ENCODE measurements around the gene ATRNL1. TPM values are rescaled to one million over a fixed set of nuclear protein-coding genes. Genes with fewer than 3 reads are reported as not detected.
"Not testable (repeated sequence)": the region's sequence is repeated elsewhere in the genome, so short reads cannot be mapped to it uniquely, and the experiment has no call there.

The ATRNL1 gene
- polyA plus RNA-seq, 3 donors, result 20.2 to 26.7 (median 26.5) TPM

- DNase-seq, result no peak
These were observed 80.8 kb downstream of the ATRNL1 start for GRCh38 chr10:115173915-115174443.

GRCh38 chr10:115207276-115207675 lies 114.1 kb downstream of the ATRNL1 start:
- not testable (repeated sequence) for DNase-seq

DNA sequence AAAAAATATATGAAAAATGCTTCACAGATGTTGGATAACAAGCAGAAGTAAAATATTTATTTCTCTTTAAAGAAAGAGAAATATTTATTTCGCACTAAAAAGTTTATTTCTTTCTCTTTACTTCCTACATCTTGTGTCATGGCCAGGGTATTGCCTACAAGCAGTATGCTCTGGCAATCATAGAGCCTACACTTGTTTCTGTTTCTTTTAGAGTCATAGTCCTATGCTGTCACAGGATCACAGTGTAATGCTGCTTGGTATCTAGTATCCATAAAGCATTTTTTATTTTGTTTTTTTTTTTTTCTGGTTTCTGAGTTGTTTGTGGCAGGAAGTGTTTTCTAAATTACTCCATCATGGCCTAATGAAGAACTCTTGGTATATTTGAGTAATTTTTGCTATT lies 116.0 kb downstream of the ATRNL1 start:
- DNase-seq, result peak; percentile 16

DNA sequence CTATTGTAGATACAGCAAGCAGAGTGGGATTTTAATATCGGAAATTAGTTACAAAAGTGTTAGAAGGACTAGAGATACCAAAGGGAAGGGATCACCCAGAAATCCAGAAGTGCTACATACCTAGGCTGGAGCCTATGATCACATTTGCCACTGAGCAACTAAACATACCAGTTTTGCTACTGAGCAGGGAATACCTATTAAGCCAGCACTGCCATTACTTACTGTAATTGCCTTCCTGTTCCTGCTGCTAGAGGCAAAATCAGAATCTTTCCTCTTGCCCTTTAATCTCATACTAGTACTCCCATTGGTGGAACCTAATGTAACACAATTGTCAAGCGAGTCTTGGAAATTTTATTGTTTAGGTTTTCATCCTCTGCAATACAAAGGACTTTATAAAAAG lies 121.7 kb downstream of the ATRNL1 start:
- DNase-seq, result no peak

DNA sequence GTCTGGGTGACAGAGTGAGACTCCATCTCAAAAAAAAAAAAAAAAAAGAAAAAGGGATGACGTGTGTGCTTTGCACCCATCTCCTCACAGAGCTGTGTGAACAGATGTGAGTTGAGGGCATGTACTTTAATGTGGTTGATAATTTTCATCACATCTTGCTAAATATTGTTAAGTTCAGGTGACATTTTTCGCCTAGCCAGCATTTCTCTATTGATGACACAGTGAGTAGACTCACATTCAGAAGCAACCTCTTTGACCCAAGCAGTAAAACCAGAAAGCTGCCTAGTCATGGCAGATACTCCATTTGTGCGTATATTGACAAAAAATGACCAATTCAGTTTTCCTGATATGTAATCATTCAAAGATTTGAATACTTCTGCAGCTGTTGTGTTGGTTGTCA lies 126.0 kb downstream of the ATRNL1 start:
- no peak for DNase-seq

- DNase-seq, result no peak
These were observed 128.9 kb downstream of the ATRNL1 start for GRCh38 chr10:115222039-115222438.

DNA sequence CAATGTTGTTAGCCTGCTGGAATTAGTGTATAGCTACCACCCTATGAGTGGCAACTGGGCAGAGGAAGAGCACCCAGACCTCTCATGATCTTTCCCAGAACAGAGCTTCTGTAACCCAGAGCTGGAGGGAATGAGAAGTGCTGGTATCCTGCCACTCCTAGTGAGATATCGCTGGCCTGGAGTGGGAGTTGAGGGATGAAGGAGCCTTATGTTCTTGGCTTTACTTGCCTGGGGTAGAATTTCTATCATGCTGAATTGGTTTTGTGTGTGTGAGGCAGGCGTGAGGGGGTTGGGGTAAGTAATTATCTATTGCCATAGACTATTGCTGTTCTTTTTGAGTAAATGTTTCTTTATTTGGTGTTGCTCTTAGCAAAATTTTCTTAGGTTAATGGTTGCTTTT lies 146.6 kb downstream of the ATRNL1 start:
- DNase-seq, result no peak

DNA sequence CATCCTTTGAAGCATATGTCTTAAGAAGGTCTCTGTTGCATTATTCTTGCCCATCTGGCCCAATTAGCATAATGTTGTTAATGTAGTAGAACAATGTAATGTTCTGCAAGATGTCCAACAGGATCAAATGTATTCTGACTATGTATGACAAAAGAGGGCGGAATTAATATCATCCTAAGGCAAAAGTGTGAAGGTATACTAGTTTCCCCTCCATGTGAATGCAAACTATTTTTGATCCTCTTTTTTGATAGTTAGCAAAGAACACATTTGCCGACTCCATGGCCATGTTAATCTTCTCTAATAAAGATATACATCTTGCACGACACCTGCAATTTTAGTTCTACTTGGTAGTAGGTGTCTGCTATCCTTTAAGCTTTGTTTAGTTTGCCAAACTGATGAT lies 157.6 kb downstream of the ATRNL1 start:
- DNase-seq, result no peak

DNA sequence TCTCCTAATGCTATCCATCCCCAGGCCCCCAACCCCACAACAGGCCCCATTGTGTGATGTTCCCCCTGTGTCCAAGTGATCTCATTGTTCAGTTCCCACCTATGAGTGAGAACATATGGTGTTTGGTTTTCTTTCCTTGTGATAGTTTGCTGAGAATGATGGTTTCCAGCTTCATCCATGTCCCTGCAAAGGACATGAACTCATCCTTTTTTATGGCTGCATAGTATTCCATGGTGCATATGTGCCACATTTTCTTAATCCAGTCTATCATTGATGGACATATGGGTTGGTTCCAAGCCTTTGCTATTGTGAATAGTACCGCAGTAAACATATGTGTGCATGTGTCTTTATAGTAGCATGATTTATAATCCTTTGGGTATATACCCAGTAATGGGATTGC lies 160.6 kb downstream of the ATRNL1 start:
- DNase-seq, result not testable (repeated sequence)

GRCh38 chr10:115272482-115272881 lies 179.3 kb downstream of the ATRNL1 start:
- no peak for DNase-seq

DNA sequence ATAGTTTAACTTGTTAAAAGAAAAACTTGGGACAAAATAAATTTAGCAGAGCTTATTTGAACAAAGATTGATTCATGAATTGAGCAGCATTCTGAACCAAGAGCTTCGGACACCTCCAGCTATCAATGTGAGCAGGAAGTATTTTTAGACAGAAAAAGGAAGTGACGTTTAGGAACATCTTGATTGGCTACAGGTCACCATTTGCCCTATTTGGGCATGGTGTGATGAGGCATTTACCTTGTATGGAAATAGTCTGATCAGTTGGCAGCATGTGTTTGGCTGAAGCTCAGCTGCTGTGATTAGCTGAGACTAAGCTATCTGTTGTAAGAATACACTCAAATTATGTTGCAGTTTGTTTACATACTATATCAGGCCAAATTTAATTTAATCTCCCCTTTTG lies 185.1 kb downstream of the ATRNL1 start:
- no peak for DNase-seq

DNA sequence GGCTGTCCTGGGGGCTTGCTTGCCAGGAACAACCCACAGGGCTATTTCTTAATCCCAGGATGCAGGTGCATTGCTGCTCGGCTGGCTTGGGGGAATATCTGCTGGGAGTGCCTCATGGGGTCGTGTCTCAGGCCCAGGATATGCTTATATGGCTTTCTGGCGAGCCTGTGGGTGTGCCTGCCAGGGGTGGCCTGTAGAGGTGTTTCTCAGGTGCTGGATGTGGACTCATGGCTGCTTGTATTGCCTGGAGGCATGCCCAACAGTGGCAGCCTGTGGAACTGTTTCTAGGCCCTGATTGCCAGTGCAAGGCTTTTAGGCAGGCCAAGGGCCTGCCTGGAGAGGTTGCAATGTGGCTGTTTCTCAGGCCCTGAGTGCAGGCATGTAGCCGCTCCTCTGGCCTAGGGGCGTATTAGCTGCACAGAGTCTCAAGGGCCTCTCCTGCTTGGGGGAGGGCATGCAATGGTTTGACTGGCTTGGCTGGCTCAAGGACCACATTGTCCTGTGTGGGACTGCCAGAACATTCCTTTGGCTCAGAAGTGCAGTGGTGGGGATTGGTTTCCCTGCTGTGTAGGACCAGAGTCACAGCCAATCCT lies 202.1 kb downstream of the ATRNL1 start:
- DNase-seq, result no peak

DNA sequence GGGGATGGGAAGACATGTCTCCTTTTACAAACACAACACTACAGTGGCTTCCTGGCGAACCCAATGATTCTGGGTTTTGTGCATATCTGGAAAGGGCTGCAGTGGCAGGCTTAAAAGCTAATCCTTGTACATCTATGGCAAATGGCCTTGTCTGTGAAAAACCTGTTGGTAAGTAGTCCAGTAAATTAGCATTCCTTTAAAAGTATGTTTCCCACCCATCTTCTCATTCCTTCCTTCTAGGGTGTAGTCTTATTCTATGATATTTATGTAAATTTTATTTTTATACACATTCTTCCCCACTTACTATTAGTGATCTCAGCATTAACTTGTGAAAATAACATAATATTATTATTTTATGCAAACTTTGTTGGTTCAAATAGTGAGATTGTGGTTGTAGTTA lies 206.9 kb downstream of the ATRNL1 start:
- DNase-seq, result no peak

GRCh38 chr10:115319669-115320068 lies 226.5 kb downstream of the ATRNL1 start:
- DNase-seq, result not testable (repeated sequence)

GRCh38 chr10:115321360-115321759 lies 228.2 kb downstream of the ATRNL1 start:
- DNase-seq, result no peak

DNA sequence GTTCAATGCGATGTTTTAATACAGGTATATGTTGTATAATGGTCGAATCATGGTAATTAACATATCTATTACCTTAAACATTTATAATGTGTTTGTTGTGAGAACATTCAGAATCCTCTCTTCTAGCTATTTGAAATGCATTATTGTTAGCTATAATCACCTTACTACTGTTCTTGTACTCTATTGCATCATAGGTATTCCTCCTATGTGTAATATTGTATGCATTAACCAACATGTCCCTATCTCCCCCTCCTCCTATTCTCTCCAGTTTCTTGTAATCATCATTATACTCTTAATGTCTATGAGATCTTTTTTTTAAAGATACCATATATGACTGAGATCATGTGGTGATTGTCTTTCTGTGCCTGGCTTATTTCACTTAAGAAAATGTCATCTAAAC lies 235.2 kb downstream of the ATRNL1 start:
- DNase-seq, result no peak

GRCh38 chr10:115335366-115335765 lies 242.2 kb downstream of the ATRNL1 start:
- no peak for DNase-seq

- peak; percentile 69 for DNase-seq
These were observed 262.1 kb downstream of the ATRNL1 start for GRCh38 chr10:115355162-115355760.

DNA sequence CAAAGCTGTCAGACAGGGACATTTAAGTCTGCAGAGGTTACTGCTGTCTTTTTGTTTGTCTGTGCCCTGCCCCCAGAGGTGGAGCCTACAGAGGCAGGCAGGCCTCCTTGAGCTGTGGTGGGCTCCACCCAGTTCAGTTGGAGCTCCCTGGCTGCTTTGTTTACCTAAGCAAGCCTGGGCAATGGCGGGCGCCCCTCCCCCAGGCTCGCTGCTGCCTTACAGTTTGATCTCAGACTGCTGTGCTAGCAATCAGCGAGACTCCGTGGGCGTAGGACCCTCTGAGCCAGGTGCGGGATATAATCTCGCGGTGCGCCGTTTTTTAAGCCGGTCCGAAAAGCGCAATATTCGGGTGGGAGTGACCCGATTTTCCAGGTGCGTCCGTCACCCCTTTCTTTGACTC lies 274.8 kb downstream of the ATRNL1 start:
- DNase-seq, result not testable (repeated sequence)

- DNase-seq, result no peak
These were observed 285.9 kb downstream of the ATRNL1 start for GRCh38 chr10:115379064-115379463.

DNA sequence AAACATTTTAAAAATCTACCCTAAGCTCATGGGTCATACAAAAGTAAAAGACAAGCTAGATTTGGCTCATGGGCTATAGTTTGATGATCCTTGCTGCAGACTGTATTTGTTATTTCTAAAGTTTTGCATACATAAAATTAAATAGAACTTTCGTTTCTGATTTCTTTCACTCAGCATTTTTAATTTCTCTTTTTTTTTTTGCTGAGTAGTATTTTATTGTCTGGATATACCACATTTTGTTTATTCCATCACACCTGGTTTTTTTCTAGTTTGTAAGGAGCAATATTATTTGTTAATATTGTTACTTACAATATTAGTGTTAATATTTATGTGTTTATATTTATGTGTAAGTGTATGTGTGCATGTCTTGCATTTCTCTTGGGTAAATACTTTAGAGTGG lies 291.5 kb downstream of the ATRNL1 start:
- DNase-seq, result no peak

DNA sequence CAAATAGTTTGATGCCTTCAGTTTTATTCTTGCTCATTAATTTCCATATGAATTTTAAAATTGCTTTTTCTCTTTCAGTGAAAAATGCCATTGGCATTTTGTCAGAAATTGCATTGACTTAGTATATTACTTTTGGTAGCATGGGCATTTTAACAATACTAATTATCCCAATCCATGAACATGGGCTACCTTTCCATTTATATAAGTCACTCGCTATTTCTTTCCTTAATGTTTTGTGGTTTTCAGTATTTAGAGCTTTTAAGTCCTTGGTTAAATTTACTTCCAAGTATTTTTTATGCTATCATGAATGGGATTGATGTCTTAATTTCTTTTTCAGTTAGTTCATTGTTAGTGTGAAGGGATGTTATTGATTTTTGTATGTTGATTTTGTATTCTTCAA lies 297.4 kb downstream of the ATRNL1 start:
- no peak for DNase-seq

DNA sequence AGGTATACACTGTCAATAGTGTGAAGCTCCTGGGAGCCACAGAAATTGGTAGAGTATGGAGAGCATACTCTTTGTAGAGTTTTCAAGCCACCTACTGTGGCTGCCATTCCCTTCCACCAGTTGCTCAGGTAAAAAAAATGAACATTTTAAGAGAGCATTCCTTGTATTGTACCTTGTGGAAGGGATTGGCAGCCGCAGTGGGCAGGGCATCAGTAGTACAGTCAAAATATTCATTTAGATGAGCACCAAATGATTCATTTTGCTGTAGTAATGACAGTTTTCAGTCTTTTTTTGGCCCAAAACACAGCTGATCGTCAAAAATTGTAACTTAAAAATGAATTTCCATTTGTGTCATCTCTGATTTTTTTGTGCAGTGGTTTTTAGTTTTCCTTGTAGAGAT lies 304.9 kb downstream of the ATRNL1 start:
- no peak for DNase-seq

- no peak for DNase-seq
These were observed 309.5 kb downstream of the ATRNL1 start for GRCh38 chr10:115402699-115403098.
